AG04449 (cell line): ENCODE results near the gene SNAPC3.

Source experiments
- CTCF ChIA-PET: fragments of 350-600 bp; formaldehyde crosslinking; extraction: SDS; loops from one replicate; lab custom pipeline; 2021; ENCODE audit warnings: antibody characterized with exemption; lab: Yijun Ruan, JAX
- POLR2A ChIA-PET: fragments of 400-600, 350-600 bp; formaldehyde crosslinking; extraction: SDS; loops from one replicate; lab custom pipeline; 2020; ENCODE audit warnings: antibody characterized with exemption, inconsistent platforms; lab: Yijun Ruan, JAX
- DNase-seq: peaks from one replicate; pipeline ENCODE4 v3.0.0-alpha.2; 2010; ENCODE audit warnings: low read depth, low spot score
- H3K4me3 ChIP-seq: 2 replicates; pipeline ENCODE4 v1.5.1; 2011; ENCODE audit warnings: low read depth, mild to moderate bottlenecking, control low read depth, low read length
- CTCF ChIP-seq: IDR thresholded peaks from one replicate; pipeline ENCODE4 v1.5.1; 2011; ENCODE audit warnings: mild to moderate bottlenecking, moderate library complexity, low read length, control low read depth, inconsistent platforms; ENCODE audit not compliant: insufficient read depth; ENCODE audit errors: missing control alignments

SNAPC3 gene

GRCh38 chr9:15381491-15381890, 41.2 kb upstream of the SNAPC3 start:
- no peak for DNase-seq
- ChIA-PET CTCF (interaction anchor here (1.3 kb wide), 1 partner anchor 8 kb away, joined by 4 read pairs; no protein-coding TSS in a partner anchor), POLR2A (interaction anchor here (0.9 kb wide), 1 partner anchor 16 kb away, joined by 3 read pairs; no protein-coding TSS in a partner anchor)
- no peak for TF ChIP-seq CTCF
- no peak overlapping the region for H3K4me3 ChIP-seq

DNA sequence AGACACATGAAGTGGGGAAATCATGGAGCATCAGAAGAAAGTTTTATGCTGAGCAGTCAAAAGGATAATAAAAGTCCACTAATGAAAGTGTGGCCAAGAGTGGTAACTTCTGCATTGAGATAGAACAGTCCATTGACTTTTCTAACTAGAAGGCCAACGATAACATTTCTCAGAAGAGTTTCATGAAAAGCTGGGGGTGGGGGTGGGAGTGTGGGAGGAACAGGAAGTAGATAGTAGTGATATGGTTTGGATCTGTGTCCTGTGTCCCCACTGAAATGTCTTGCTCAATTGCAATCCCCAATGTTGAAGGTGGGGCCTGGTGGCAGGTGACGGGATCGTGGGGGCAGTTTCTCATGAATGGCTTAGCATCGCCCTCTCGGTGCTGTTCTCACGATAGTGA, 36.2 kb upstream of the SNAPC3 start:
- no peak overlapping the region for H3K4me3 ChIP-seq
- TF ChIP-seq CTCF: no peak
- ChIA-PET CTCF (no interaction called here), POLR2A (no interaction called here)
- no peak for DNase-seq

DNA sequence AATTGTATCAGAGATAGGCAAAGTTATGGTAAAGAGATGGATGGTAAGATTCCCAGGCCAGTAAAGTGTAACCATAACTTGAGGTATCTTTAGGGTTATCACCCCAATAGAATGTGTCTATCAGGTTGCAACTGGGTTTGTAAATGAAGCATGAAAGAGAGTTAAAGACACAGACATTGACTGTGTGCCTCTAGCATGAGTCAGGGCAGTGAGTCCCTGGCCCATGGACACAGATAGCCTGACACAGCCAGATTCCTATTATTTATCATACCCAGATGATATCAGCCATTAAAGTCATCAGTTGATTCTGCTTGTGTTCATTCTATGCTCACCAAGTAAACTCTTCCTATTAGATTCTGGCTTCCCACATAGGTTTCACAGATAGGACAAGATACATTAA, 33.5 kb upstream of the SNAPC3 start:
- CTCF ChIA-PET: no interaction called here
- TF ChIP-seq CTCF: no peak
- POLR2A ChIA-PET: no interaction called here

GRCh38 chr9:15389631-15390030, 33.0 kb upstream of the SNAPC3 start:
- H3K4me3 ChIP-seq: no peak overlapping the region
- ChIA-PET CTCF (no interaction called here), POLR2A (no interaction called here)
- TF ChIP-seq CTCF: no peak
- DNase-seq: no peak

More for the DNA sequence above, 33.5 kb upstream of the SNAPC3 start:
- no peak for DNase-seq
- H3K4me3 ChIP-seq: no peak overlapping the region

DNA sequence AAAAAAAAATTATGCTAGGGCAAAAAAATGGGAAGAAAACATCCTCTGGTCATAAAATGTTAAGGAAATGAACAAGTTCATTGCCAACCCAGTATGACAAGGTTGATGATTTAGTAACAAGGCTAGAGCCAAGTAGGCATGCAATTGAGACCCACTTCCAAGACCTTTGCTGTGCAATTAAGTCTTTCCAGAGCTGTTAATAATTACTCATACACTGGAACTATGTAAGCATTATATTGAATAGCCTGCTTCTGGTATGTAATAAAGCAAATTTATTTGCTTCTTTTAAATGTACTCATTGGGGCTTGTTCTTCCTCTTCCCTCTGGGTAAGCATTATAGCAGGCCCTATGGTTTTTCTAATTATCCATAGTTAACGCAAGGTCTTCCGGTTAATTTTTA, 32.5 kb upstream of the SNAPC3 start:
- no peak for TF ChIP-seq CTCF
- H3K4me3 ChIP-seq: no peak overlapping the region
- POLR2A ChIA-PET: no interaction called here
- CTCF ChIA-PET: no interaction called here
- DNase-seq: no peak

DNA sequence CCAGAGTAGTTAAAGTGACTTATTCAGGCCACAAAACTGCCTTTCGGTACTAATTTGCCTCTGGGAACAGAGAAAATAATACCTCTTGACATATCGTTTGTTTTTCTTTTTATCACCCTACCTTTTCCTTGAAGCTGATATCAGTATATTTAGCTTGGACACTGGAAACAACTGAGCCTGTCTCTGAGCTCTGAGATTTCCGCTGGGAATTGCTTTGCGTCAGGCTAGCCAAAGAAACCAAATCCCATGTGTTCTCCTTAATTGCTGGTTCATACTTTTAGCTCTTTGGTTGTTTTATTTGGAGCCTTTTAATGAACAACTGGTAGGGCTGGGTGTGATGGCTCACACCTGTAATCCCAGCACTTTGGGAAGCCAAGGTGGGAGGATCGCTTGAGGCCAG, 30.3 kb upstream of the SNAPC3 start:
- no peak overlapping the region for H3K4me3 ChIP-seq
- no peak for TF ChIP-seq CTCF
- no peak for DNase-seq
- CTCF ChIA-PET: no interaction called here
- POLR2A ChIA-PET: no interaction called here
